ENCODE measurements around the gene GRIN1.
"Not testable (repeated sequence)": the region's sequence is repeated elsewhere in the genome, so short reads cannot be mapped to it uniquely, and the experiment has no call there.

GRIN1 gene

GRCh38 chr9:137111788-137112563 lies 27.0 kb upstream of the GRIN1 start:
- DNase-seq (ENCODE audit: low read depth): no peak

GRCh38 chr9:137112564-137113384 lies 26.2 kb upstream of the GRIN1 start:
- no peak for DNase-seq (ENCODE audit: low read depth)

- no peak for DNase-seq (ENCODE audit: low read depth)
Observed at GRCh38 chr9:137113385-137114159, 25.4 kb upstream of the GRIN1 start.

GRCh38 chr9:137114220-137114612 lies 24.7 kb upstream of the GRIN1 start:
- no peak for DNase-seq (ENCODE audit: low read depth)

- peak; percentile 75 for DNase-seq (ENCODE audit: low read depth)
Observed at GRCh38 chr9:137114613-137115393, 24.2 kb upstream of the GRIN1 start, which contains the start of gene DPP7. Gene DPP7 (minus strand): TSS chr9:137114733. CDS start chr9:137114713, 20 bp downstream.

GRCh38 chr9:137115394-137116026 lies 23.4 kb upstream of the GRIN1 start:
- DNase-seq (ENCODE audit: low read depth): no peak

GRCh38 chr9:137116027-137116507 lies 22.9 kb upstream of the GRIN1 start:
- DNase-seq (ENCODE audit: low read depth): no peak

- DNase-seq (ENCODE audit: low read depth): no peak
Observed at GRCh38 chr9:137116728-137117127, 22.2 kb upstream of the GRIN1 start.

- DNase-seq (ENCODE audit: low read depth): no peak
Observed at GRCh38 chr9:137117269-137117731, 21.7 kb upstream of the GRIN1 start.

GRCh38 chr9:137118092-137118603 lies 20.8 kb upstream of the GRIN1 start:
- not testable (repeated sequence) for DNase-seq (ENCODE audit: low read depth)

- DNase-seq (ENCODE audit: low read depth): not testable (repeated sequence)
Observed at GRCh38 chr9:137121927-137122795, 16.8 kb upstream of the GRIN1 start.

- not testable (repeated sequence) for DNase-seq (ENCODE audit: low read depth)
Observed at GRCh38 chr9:137122796-137123467, 16.0 kb upstream of the GRIN1 start.

GRCh38 chr9:137123468-137123837 lies 15.5 kb upstream of the GRIN1 start:
- DNase-seq (ENCODE audit: low read depth): no peak

GRCh38 chr9:137123952-137124462 lies 14.9 kb upstream of the GRIN1 start:
- not testable (repeated sequence) for DNase-seq (ENCODE audit: low read depth)

- DNase-seq (ENCODE audit: low read depth): no peak
Observed at GRCh38 chr9:137126786-137127185, 12.2 kb upstream of the GRIN1 start.

GRCh38 chr9:137127301-137128157 lies 11.4 kb upstream of the GRIN1 start:
- DNase-seq (ENCODE audit: low read depth): no peak

- no peak for DNase-seq (ENCODE audit: low read depth)
Observed at GRCh38 chr9:137128158-137128861, 10.6 kb upstream of the GRIN1 start.
